ENCODE measurements around the gene TUBG2. TPM values are rescaled to one million over a fixed set of nuclear protein-coding genes. Genes with fewer than 3 reads are reported as not detected.
"Not testable (repeated sequence)": the region's sequence is repeated elsewhere in the genome, so short reads cannot be mapped to it uniquely, and the experiment has no call there.

The TUBG2 gene
- total RNA-seq = 10 to 100 TPM; 10.6 to 11.6 TPM
- 3.4 TPM for polyA plus RNA-seq

GRCh38 chr17:42659079-42659931, at the start of gene TUBG2:
TUBG2 (plus strand) TSS chr17:42659284; CDS start chr17:42659504, 220 bp downstream.
- H3K27me3 Mint-ChIP-seq = peaks cover 7 to 8% of the 10 kb centered on the region in 2 donors
- no peaks in the 10 kb centered on the region for H3K36me3 ChIP-seq (ENCODE audit: insufficient read depth, low read length)
- POLR2A ChIA-PET = interaction anchor here (0.5 kb wide), 1 partner anchor 130 kb away, joined by 3 read pairs; no protein-coding TSS in a partner anchor
- peak within 1 kb of the TSS; percentile 86 to 94 (median 92) for H3K4me3 Mint-ChIP-seq
- peak within 1 kb of the TSS in 7 of 8 donors; percentile 49 to 93 (median 77) for H3K27ac Mint-ChIP-seq
- H3K27ac ChIP-seq (ENCODE audit: low read depth, low read length) = no peak within 1 kb of the TSS
- H3K36me3 Mint-ChIP-seq = peaks cover 3 to 13% (median 3%) of the 10 kb centered on the region in 3 donors
- peaks cover 5% of the 10 kb centered on the region for H3K4me1 ChIP-seq (ENCODE audit: insufficient read depth, low read length)
- DNase-seq = peak; percentile 50 to 82 (median 67)
- no peaks in the 10 kb centered on the region for H3K27me3 ChIP-seq (ENCODE audit: insufficient read depth, low read length, poor library complexity, severe bottlenecking)
- peaks cover 13 to 25% (median 14%) of the 10 kb centered on the region in 3 donors for H3K4me1 Mint-ChIP-seq
- CTCF ChIA-PET = interaction anchor here (0.6 to 1.0 kb wide), 5 partner anchors 15 to 24 kb away, joined by 3 read pairs; no protein-coding TSS in a partner anchor
- no peaks in the 10 kb centered on the region for H3K9me3 Mint-ChIP-seq
- no peaks in the 10 kb centered on the region for H3K9me3 ChIP-seq (ENCODE audit: low read length)
- peak within 1 kb of the TSS; percentile 86 for H3K4me3 ChIP-seq (ENCODE audit: low read length)

GRCh38 chr17:42609814-42610801, 49.0 kb upstream of the TUBG2 start:
- H3K36me3 ChIP-seq (ENCODE audit: insufficient read depth, low read length) = peaks cover 14% of the 10 kb centered on the region
- H3K27ac Mint-ChIP-seq = peak overlapping the region; percentile 86 to 100 (median 98)
- peak in 1 of 5 donors; percentile 8 for DNase-seq
- peaks cover 31% of the 10 kb centered on the region for H3K4me1 ChIP-seq (ENCODE audit: insufficient read depth, low read length)
- ChIA-PET CTCF (interaction anchor here (0.7 to 3.1 kb wide), 8 partner anchors 24 to 74 kb away, joined by 3 to 23 read pairs (median 6); partner anchors contain the start of gene PSMC3IP), POLR2A (interaction anchor here (1.0 to 1.8 kb wide), 6 partner anchors 32 to 751 kb away, joined by 3 to 10 read pairs (median 4); partner anchors contain the start of genes BECN1, NAGLU and PSMC3IP)
- H3K4me3 Mint-ChIP-seq = peak overlapping the region; percentile 99 to 100 (median 99)
- peaks cover 4 to 58% (median 17%) of the 10 kb centered on the region in 3 donors for H3K36me3 Mint-ChIP-seq
- not testable (repeated sequence) for H3K9me3 Mint-ChIP-seq; H3K27me3 ChIP-seq (ENCODE audit: insufficient read depth, low read length, poor library complexity, severe bottlenecking); H3K9me3 ChIP-seq (ENCODE audit: low read length); H3K27me3 Mint-ChIP-seq
- peak overlapping the region; percentile 88 for H3K27ac ChIP-seq (ENCODE audit: low read depth, low read length)
- H3K4me1 Mint-ChIP-seq = peaks cover 34 to 46% (median 46%) of the 10 kb centered on the region in 3 donors
- H3K4me3 ChIP-seq (ENCODE audit: low read length) = peak overlapping the region; percentile 93

GRCh38 chr17:42612013-42612412, 47.1 kb upstream of the TUBG2 start:
- Histone ChIP-seq H3K27ac (ENCODE audit: low read depth, low read length) (no peak overlapping the region), H3K9me3 (ENCODE audit: low read length) (no peaks in the 10 kb centered on the region), H3K4me3 (ENCODE audit: low read length) (no peak overlapping the region), H3K27me3 (ENCODE audit: insufficient read depth, low read length, poor library complexity, severe bottlenecking) (no peaks in the 10 kb centered on the region), H3K36me3 (ENCODE audit: insufficient read depth, low read length) (peaks cover 20% of the 10 kb centered on the region), H3K4me1 (ENCODE audit: insufficient read depth, low read length) (peaks cover 13% of the 10 kb centered on the region)
- no peak for DNase-seq
- ChIA-PET CTCF (no interaction called here), POLR2A (no interaction called here)
- peak overlapping the region in 3 of 8 donors; percentile 48 to 61 (median 51) for H3K27ac Mint-ChIP-seq
- peak overlapping the region in 3 of 7 donors; percentile 52 to 60 (median 59) for H3K4me3 Mint-ChIP-seq
- H3K4me1 Mint-ChIP-seq = peaks cover 17 to 26% (median 26%) of the 10 kb centered on the region in 3 donors
- H3K36me3 Mint-ChIP-seq = peaks cover 4 to 57% (median 16%) of the 10 kb centered on the region in 3 donors
- peaks cover 0 to 3% of the 10 kb centered on the region in 2 donors for H3K27me3 Mint-ChIP-seq
- peaks cover 0 to 1% (median 0%) of the 10 kb centered on the region in 5 donors for H3K9me3 Mint-ChIP-seq

- CTCF ChIA-PET = no interaction called here
- Histone ChIP-seq H3K27me3 (ENCODE audit: insufficient read depth, low read length, poor library complexity, severe bottlenecking) (no peaks in the 10 kb centered on the region), H3K9me3 (ENCODE audit: low read length) (no peaks in the 10 kb centered on the region), H3K27ac (ENCODE audit: low read depth, low read length) (no peak overlapping the region), H3K36me3 (ENCODE audit: insufficient read depth, low read length) (peaks cover 20% of the 10 kb centered on the region), H3K4me3 (ENCODE audit: low read length) (no peak overlapping the region), H3K4me1 (ENCODE audit: insufficient read depth, low read length) (no peaks in the 10 kb centered on the region)
- peaks cover 7 to 17% (median 12%) of the 10 kb centered on the region in 3 donors for H3K4me1 Mint-ChIP-seq
- DNase-seq = no peak
- no peaks in the 10 kb centered on the region for H3K9me3 Mint-ChIP-seq
- peaks cover 0 to 3% of the 10 kb centered on the region in 2 donors for H3K27me3 Mint-ChIP-seq
- POLR2A ChIA-PET = no interaction called here
- H3K36me3 Mint-ChIP-seq = peaks cover 4 to 47% (median 16%) of the 10 kb centered on the region in 3 donors
- H3K27ac Mint-ChIP-seq = no peak overlapping the region
- peak overlapping the region in 1 of 7 donors; percentile 52 for H3K4me3 Mint-ChIP-seq
Observed at GRCh38 chr17:42613699-42614295, 45.3 kb upstream of the TUBG2 start.

GRCh38 chr17:42617956-42618431, 41.1 kb upstream of the TUBG2 start:
- POLR2A ChIA-PET = no interaction called here
- H3K4me3 ChIP-seq (ENCODE audit: low read length) = no peak overlapping the region
- peak overlapping the region in 1 of 8 donors; percentile 83 for H3K27ac Mint-ChIP-seq

GRCh38 chr17:42618442-42619150, 40.5 kb upstream of the TUBG2 start:
- H3K27me3 Mint-ChIP-seq = peaks cover 0 to 3% of the 10 kb centered on the region in 2 donors
- no peak overlapping the region for H3K27ac ChIP-seq (ENCODE audit: low read depth, low read length)
- POLR2A ChIA-PET = no interaction called here
- H3K4me3 ChIP-seq (ENCODE audit: low read length) = no peak overlapping the region
- peak overlapping the region in 1 of 7 donors; percentile 54 for H3K4me3 Mint-ChIP-seq
- no peak for DNase-seq
- no peaks in the 10 kb centered on the region for H3K27me3 ChIP-seq (ENCODE audit: insufficient read depth, low read length, poor library complexity, severe bottlenecking)
- H3K27ac Mint-ChIP-seq = peak overlapping the region in 1 of 8 donors; percentile 41
- H3K9me3 ChIP-seq (ENCODE audit: low read length) = no peaks in the 10 kb centered on the region
- CTCF ChIA-PET = no interaction called here
- H3K4me1 ChIP-seq (ENCODE audit: insufficient read depth, low read length) = no peaks in the 10 kb centered on the region
- peaks cover 3 to 23% (median 11%) of the 10 kb centered on the region in 3 donors for H3K36me3 Mint-ChIP-seq
- H3K36me3 ChIP-seq (ENCODE audit: insufficient read depth, low read length) = peaks cover 12% of the 10 kb centered on the region
- no peaks in the 10 kb centered on the region for H3K9me3 Mint-ChIP-seq
- H3K4me1 Mint-ChIP-seq = peaks cover 0 to 8% (median 0%) of the 10 kb centered on the region in 3 donors

More at GRCh38 chr17:42617956-42618431, 41.1 kb upstream of the TUBG2 start:
- no peaks in the 10 kb centered on the region for H3K9me3 Mint-ChIP-seq
- Histone ChIP-seq H3K27ac (ENCODE audit: low read depth, low read length) (no peak overlapping the region), H3K36me3 (ENCODE audit: insufficient read depth, low read length) (peaks cover 13% of the 10 kb centered on the region), H3K27me3 (ENCODE audit: insufficient read depth, low read length, poor library complexity, severe bottlenecking) (no peaks in the 10 kb centered on the region), H3K9me3 (ENCODE audit: low read length) (no peaks in the 10 kb centered on the region), H3K4me1 (ENCODE audit: insufficient read depth, low read length) (no peaks in the 10 kb centered on the region)
- DNase-seq = no peak
- H3K4me3 Mint-ChIP-seq = no peak overlapping the region
- CTCF ChIA-PET = no interaction called here
- H3K4me1 Mint-ChIP-seq = peaks cover 0 to 8% (median 0%) of the 10 kb centered on the region in 3 donors
- H3K27me3 Mint-ChIP-seq = peaks cover 0 to 3% of the 10 kb centered on the region in 2 donors
- H3K36me3 Mint-ChIP-seq = peaks cover 4 to 27% (median 13%) of the 10 kb centered on the region in 3 donors

GRCh38 chr17:42621987-42622386, 37.1 kb upstream of the TUBG2 start:
- H3K9me3 ChIP-seq (ENCODE audit: low read length); H3K27ac Mint-ChIP-seq; H3K4me3 Mint-ChIP-seq; H3K27me3 Mint-ChIP-seq; H3K36me3 ChIP-seq (ENCODE audit: insufficient read depth, low read length); H3K27ac ChIP-seq (ENCODE audit: low read depth, low read length); H3K4me1 ChIP-seq (ENCODE audit: insufficient read depth, low read length); H3K9me3 Mint-ChIP-seq; H3K36me3 Mint-ChIP-seq; DNase-seq; H3K4me3 ChIP-seq (ENCODE audit: low read length); POLR2A ChIA-PET; H3K27me3 ChIP-seq (ENCODE audit: insufficient read depth, low read length, poor library complexity, severe bottlenecking); CTCF ChIA-PET; H3K4me1 Mint-ChIP-seq: not testable (repeated sequence)
